Bronchial epithelial cell (primary cell): ENCODE measurements around the gene MDH1. TPM values are rescaled to one million over a fixed set of nuclear protein-coding genes. Genes with fewer than 3 reads are reported as not detected.

ENCODE experiments used
- DNase-seq: peaks from one replicate; pipeline ENCODE4 v3.0.0-alpha.2; 2010; ENCODE audit warnings: low read depth
- FAIRE-seq: peaks from 2 replicates; lab custom pipeline; 2011; peaks lifted over from hg19 to GRCh38; lab: Jason Lieb, UNC
- H3K27me3 ChIP-seq: 2 replicates; pipeline ENCODE4 v1.5.1; 2011; ENCODE audit warnings: low read length; ENCODE audit not compliant: control insufficient read depth, insufficient read depth
- H3K36me3 ChIP-seq: 2 replicates; pipeline ENCODE4 v1.5.1; 2011; ENCODE audit warnings: low read length; ENCODE audit not compliant: control insufficient read depth, insufficient read depth
- H3K4me3 ChIP-seq: 2 replicates; pipeline ENCODE4 v1.5.1; 2011; ENCODE audit warnings: mild to moderate bottlenecking, low read depth, low read length, control low read depth
- CTCF ChIP-seq: IDR thresholded peaks from 2 replicates; pipeline ENCODE4 v1.5.1; 2011; ENCODE audit warnings: mild to moderate bottlenecking, moderate library complexity, low read length, control low read depth, inconsistent platforms; ENCODE audit not compliant: insufficient read depth, severe bottlenecking
- total RNA-seq: library from RNA; depleted of rRNA; stranded (reverse); fragments of >200 nt; gene quantifications from 2 replicates; pipeline ENCODE4 v1.2.1, GENCODE V29; 2014

Gene MDH1
- total RNA-seq, 1 donor from 2014 or later = 118 TPM

GRCh38 chr2:63649829-63650228 is 61.1 kb downstream of the MDH1 start:
- no peak for FAIRE-seq
- no peak for TF ChIP-seq CTCF
- no peak for DNase-seq
- Histone ChIP-seq H3K27me3 (no peaks in the 10 kb centered on the region), H3K4me3 (no peak overlapping the region), H3K36me3 (no peaks in the 10 kb centered on the region)

GRCh38 chr2:63650756-63651155 is 62.0 kb downstream of the MDH1 start:
- no peaks in the 10 kb centered on the region for H3K27me3 ChIP-seq
- FAIRE-seq (no peak), DNase-seq (no peak)
- H3K4me3 ChIP-seq = no peak overlapping the region
- H3K36me3 ChIP-seq = no peaks in the 10 kb centered on the region
- no peak for TF ChIP-seq CTCF

GRCh38 chr2:63651356-63651755 is 62.6 kb downstream of the MDH1 start:
- no peak for TF ChIP-seq CTCF
- FAIRE-seq (no peak), DNase-seq (no peak)
- H3K36me3 ChIP-seq = no peaks in the 10 kb centered on the region
- H3K27me3 ChIP-seq = no peaks in the 10 kb centered on the region
- no peak overlapping the region for H3K4me3 ChIP-seq

GRCh38 chr2:63651861-63652651 is 63.3 kb downstream of the MDH1 start:
- H3K4me3 ChIP-seq = no peak overlapping the region
- H3K36me3 ChIP-seq = no peaks in the 10 kb centered on the region
- peak; percentile 60 for FAIRE-seq
- no peaks in the 10 kb centered on the region for H3K27me3 ChIP-seq
- TF ChIP-seq CTCF = no peak
- no peak for DNase-seq

GRCh38 chr2:63652652-63652985 is 63.9 kb downstream of the MDH1 start:
- Histone ChIP-seq H3K36me3 (no peaks in the 10 kb centered on the region), H3K27me3 (no peaks in the 10 kb centered on the region), H3K4me3 (no peak overlapping the region)
- no peak for TF ChIP-seq CTCF
- FAIRE-seq (no peak), DNase-seq (no peak)

- no peak for FAIRE-seq
- DNase-seq = peak; percentile 54
- no peaks in the 10 kb centered on the region for H3K36me3 ChIP-seq
- no peak for TF ChIP-seq CTCF
- H3K27me3 ChIP-seq = no peaks in the 10 kb centered on the region
- no peak overlapping the region for H3K4me3 ChIP-seq
These were observed 66.2 kb downstream of the MDH1 start for GRCh38 chr2:63654959-63655358.
